ENCODE data around the gene STRC. TPM values are rescaled to one million over a fixed set of nuclear protein-coding genes. Genes with fewer than 3 reads are reported as not detected.
"Not testable (repeated sequence)": the region's sequence is repeated elsewhere in the genome, so short reads cannot be mapped to it uniquely, and the experiment has no call there.

The STRC gene
- under 1 TPM; 0.08 to 0.75 (median 0.27) TPM for polyA plus RNA-seq (ENCODE audit: insufficient read length in 10 of 10)
- long read RNA-seq, donor 1: 0 reads
- long read RNA-seq, donor 2: 0 reads
- long read RNA-seq, donor 3: 0 reads
- long read RNA-seq, donor 4: 0 reads
- long read RNA-seq, donor 5: 0 reads
- long read RNA-seq, donor 6: 0 reads
- long read RNA-seq, donor 7: 0 reads
- long read RNA-seq, donor 8: 0 reads
- long read RNA-seq, donor 9: 0 reads

GRCh38 chr15:43618700-43619099, at the start of gene STRC:
Gene STRC (minus strand): TSS chr15:43618800. CDS start chr15:43618722, 78 bp downstream.
- DNase-seq: not testable (repeated sequence)

- not testable (repeated sequence) for DNase-seq
These were observed 47.6 kb upstream of the STRC start for GRCh38 chr15:43666177-43666576.

DNA sequence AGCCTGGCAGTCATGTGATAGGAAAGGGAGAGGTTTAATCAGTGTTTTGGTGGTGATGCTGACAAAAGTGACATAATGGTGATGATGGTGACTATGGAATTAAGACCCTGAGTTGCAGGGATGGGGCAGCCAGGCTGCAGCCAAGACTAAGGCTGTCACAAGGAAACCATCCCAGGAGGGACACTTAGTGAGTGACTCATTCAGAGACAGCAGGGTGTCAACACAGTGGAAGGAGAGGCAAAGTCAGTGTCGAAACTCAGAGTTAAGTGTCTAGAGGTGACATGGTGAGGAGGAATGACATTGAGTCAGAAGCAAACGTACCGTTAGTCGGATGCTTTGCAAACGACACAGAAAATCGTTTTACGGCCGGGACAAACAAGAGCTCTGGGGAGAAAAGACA, 44.7 kb upstream of the STRC start:
- DNase-seq: not testable (repeated sequence)

GRCh38 chr15:43662293-43662692, 43.7 kb upstream of the STRC start:
- not testable (repeated sequence) for DNase-seq

- not testable (repeated sequence) for DNase-seq
These were observed 41.1 kb upstream of the STRC start for GRCh38 chr15:43659727-43660126.

DNA sequence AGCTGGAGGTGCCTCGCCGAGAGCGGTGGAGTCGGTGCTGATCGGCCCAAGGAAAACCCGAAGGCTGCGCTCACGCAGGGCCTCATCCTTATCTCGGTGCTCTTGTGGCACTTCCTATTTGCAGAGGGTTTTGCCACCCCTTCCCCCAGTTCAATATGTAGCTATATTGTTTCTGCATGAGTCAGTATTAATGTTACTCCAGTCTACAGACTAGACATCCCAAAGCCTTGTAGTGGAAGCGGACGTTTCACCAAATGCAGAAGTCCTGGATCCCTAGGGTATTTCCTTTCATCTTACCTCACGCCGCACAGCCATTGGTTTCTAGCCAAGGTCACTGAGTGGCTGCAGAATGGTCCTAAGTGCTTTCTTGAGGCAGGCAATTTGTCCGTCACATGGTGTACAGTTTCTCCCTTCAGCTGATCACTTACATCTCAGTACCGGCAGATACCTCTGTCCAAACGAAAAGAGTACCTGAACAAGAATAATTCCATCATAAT, 30.9 kb upstream of the STRC start:
- not testable (repeated sequence) for DNase-seq

GRCh38 chr15:43648649-43649429, 30.2 kb upstream of the STRC start, which contains the start of gene CATSPER2:
Gene CATSPER2 (minus strand): TSS chr15:43648844. CDS start chr15:43648061, 783 bp downstream.
- no peak for DNase-seq

DNA sequence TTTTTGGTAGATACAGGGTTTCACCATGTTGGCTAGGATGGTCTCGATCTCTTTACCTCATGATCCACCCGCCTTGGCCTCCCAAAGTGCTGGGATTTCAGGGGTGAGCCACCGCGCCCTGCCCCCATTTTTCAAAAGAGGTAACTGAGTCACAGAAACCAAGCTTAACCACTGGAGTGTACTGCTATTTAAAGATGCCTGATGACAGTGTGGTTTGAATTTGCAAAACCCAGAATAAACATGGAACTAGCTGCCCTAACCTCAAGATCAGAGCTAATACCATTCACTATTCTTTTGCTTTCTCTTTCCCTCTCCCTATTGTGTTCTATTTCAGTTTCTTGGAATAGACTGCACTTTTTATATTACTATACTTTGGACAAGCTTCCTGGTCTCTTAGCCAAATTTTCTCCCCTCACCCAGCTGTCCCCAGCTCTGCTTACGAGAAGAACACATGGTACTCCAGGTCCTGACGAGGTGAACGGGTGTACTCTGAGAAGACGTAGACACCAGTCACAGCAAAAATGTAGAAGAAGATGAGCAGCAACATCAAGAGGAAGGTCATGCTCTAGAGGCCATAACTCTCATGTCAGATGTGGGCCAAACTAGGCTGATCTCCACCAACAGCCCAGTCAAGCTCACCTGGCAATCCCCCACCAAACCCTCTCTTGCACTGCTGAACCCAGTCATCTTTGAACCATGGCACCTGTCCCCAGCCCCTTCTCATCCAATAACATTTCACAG, 20.0 kb upstream of the STRC start:
- DNase-seq: not testable (repeated sequence)

DNA sequence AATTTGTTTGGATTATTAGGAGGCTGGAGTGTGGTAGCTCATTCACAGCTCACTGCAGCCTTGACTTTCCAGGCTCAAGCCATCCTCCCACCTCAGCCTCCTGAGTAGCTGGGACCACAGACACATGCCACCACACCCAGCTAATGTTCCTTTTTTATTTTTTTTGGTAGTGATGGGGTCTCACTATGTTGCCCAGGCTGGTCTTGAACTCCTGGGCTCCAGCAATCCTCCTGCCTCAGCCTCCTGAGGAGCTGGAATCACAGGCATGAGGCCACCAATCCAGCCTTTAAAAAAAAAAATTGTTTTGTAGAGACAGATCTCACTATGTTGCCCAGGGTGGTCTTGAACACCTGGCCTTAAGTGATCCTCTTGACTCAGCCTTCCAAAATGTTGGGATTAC, 8.3 kb upstream of the STRC start:
- DNase-seq: not testable (repeated sequence)

GRCh38 chr15:43625106-43625505, 6.5 kb upstream of the STRC start:
- peak in 1 of 3 donors; percentile 13 for DNase-seq

DNA sequence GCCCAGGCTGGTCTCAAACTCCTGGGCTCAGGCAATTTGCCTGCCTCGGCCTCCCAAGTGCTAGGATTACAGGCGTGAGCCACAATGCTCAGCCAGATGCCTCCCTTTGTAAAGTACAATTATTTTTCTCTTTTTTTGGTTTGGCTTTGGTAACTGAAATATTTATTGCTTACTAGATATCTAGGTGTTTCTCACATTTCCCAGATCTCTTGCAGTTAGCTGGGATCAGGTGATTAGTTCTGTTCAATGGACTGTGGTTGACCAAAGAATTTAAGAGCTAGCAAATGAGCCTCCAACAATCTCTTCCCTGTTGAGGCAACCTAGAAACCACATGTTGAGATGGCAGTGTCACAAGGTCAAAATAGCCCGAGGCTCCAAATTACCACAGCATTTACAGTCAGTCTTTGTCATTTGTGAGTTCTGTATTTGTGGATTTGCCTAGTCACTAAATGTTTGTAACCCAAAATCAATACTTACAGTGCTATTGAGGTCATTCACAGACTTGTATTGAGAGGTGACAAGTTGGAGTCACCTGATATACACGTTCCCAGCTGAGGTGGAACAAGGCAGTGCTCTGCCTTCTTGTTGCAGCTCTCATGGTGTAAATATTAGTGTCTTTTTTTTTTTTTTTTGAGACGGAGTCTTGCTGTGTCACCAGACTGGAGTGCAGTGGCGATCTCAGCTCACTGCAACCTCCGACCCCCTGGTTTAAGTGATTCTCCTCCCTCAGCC, 3.6 kb upstream of the STRC start:
- DNase-seq: not testable (repeated sequence)

GRCh38 chr15:43617750-43618149, 850 bp downstream of the STRC start:
- DNase-seq: not testable (repeated sequence)

DNA sequence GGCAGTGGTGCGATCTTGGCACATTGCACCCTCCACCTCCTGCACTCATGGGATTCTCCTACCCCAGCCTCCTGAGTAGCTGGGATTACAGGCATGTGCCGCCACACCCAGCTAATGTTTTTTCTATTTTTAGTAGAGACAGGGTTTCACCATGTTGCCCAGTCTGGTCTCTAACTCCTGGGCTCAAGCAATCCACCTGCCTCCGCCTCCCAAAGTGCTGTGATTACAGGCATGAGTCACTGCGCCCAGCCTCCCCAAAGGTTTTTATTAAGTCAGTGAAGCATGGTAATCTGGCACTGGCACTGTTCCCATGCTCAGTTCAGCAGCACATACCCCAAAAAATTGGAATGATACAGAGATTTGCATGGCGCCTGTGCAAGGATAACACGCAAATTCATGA, 16.4 kb downstream of the STRC start:
- DNase-seq: peak; percentile 2 to 34 (median 6)

DNA sequence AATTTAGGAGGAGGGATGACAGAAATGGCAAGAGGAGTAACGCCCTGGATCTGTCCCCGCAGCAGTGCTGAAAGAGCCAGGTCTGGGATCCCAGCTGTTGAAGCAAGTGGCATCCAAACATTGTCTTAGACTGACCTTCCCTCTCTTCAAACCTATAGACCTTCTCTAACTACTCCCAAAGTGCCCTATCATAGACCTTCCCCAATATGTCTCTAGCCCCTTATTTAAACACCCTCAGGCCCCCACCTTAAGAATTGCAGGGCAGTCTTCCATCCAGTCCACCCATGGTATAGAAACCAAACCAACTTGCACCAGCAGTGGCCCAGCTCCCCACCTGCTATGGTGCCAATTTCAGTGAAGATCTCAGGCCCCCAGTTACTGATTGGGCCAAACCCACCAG, 18.4 kb downstream of the STRC start:
- DNase-seq: not testable (repeated sequence)

DNA sequence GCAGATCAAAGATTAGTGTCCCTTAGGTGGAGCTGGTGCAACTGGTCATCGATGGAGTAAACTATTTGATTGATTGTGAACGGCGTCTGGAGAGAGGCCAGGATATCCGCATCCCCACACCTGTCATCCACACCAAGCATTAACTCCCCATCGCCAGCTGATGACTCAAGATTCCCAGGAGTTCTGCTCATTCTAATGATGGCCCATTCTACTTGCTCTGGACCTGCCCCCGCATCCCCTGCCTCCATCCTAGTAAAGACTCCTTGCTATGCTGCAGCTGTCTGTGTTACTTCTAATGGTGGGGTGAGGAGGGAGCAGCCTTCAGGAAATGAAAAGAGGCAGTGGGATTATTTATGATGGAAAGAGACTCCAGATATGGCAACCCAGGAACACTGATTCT, 19.5 kb downstream of the STRC start:
- not testable (repeated sequence) for DNase-seq

- DNase-seq: not testable (repeated sequence)
These were observed 25.0 kb downstream of the STRC start, which contains the start of gene CKMT1B for GRCh38 chr15:43593328-43594190. Gene CKMT1B (plus strand): TSS chr15:43594027. CDS start chr15:43594219, 192 bp downstream.

- DNase-seq: not testable (repeated sequence)
These were observed 25.8 kb downstream of the STRC start for GRCh38 chr15:43592841-43593240.

DNA sequence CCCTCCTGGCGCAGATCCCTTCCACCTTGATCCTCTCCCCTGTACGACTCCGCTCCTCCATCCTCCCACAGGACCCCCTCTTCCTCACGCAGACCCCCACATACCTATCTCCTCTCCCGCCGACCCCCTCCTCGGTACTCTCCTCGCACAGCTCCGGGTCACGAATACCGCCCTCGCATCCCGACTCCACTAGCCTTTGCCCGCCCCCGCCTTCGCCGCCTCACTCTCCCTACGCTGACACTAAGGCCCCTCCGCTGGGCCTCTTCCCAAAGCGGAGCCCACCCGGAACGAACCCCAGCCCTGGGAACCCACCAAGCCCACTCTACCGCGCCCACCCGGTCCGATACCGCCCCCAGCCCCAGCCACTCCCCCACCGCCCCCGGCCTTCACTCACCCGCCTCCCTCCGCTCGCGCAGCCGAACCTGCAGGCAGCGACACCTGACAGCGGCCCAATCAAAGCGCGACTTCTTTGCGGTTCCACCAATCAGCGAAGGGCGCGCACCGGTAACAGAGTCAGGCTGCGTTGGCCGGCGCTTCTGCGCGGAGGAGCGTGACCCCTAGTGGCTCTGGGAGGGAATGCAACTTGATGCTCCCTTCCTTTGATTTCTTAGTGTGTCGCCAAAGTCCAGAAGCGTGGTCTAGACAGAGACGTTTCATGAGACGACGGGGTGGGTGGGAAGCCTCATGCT, 28.7 kb downstream of the STRC start, which contains the start of gene PPIP5K1:
Gene PPIP5K1 (minus strand): TSS at position 431 of the 689 bp plus-strand sequence. CDS start 5,704 bp downstream, outside the sequence.
- DNase-seq: not testable (repeated sequence)

DNA sequence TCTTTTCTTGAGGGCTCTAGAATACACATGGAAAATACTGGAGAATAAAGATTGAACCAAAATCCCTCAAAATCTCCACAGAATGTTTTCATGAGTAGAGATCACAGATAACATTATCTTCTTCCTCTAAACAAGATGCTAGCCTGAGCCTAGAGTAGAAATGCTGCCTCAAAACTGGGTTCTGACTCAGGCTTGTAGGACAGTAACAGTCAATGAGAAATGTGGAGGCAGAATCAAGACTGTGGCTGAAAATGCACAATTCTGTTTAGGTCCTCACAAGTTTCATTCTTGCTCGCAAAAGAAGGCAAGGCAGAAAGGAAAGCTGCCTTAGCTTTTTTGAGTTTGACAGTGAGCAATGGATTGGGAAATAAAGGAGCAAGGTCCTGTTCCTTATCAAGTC, 44.0 kb downstream of the STRC start:
- DNase-seq: not testable (repeated sequence)
